Erythroblast (primary cell): Measurements from ENCODE around the gene TOX2.

Experiments used
- GATA1 ChIP-seq: IDR thresholded peaks from 2 replicates; pipeline ENCODE4 v1.6.1; 2011; ENCODE audit warnings: low read depth, mild to moderate bottlenecking, control low read depth, low read length, moderate library complexity
- POLR2A ChIP-seq: IDR thresholded peaks from 2 replicates; pipeline ENCODE4 v1.6.1; 2011; ENCODE audit warnings: mild to moderate bottlenecking, low read length

DNA sequence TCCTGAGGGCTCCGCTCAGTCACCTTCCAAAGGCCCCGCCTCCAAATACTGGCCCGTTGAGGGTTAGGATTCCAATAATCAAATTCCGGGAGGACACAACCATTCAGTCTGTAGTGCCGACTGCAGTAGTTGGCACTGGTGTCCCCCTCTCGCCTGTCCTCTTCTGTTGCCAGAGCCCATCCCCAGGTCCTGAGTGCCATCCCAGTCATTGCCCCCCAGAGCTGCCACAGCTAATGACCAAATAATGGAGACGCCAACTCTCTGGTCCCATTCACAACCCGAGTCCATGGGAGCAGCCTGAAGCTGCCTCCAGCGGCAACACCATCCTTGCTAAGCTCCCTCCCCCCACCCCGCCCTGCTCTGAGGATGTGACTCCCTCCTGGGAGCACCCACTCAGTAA, 156.4 kb downstream of the TOX2 start:
- TF ChIP-seq POLR2A (no peak), GATA1 (no peak)
